Kidney glomerular epithelial cell (primary cell): Measurements from ENCODE around the gene ZNF444.
A peak's percentile ranks its signal among the peaks of the same experiment; 100 is the strongest.

ENCODE experiments used
- DNase-seq: peaks from one replicate; lab custom pipeline; 2025; lab: John Stamatoyannopoulos, UW

Gene ZNF444

DNA sequence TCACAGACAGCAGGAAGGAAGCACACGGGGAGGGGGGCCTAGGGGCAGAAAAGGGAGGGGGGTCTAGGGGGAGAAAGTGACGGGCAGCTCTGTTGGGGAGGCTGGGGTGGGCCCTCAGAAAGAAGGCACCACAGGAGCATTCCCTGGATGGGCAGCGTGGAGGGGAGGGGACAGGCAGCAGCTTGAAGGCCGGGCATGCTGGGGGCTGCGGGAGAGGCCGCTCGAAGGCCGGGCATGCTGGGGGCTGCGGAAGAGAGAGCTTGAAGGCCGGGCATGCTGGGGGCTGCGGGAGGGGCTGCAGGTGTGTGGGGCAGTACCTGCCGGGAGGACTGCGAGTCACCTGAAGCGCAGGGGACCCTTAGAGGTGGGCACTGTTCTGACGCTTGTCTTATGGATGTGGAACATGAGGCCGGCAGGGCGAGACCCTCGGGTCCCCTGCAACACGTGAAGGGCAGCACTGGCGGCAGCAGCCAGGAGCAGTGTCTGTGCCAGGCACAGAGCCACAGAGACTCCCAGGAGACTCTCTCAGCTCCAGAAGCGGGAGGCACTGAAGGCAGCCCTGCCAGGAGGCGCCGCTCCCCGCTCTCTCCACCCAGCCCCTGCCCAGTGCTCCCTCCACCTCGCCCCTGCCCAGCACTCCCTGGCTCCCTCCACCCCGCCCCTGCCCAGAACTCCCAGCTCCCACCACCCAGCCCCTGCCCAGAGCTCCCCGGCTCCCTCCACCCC, 33.3 kb upstream of the ZNF444 start:
- DNase-seq, result no peak

DNA sequence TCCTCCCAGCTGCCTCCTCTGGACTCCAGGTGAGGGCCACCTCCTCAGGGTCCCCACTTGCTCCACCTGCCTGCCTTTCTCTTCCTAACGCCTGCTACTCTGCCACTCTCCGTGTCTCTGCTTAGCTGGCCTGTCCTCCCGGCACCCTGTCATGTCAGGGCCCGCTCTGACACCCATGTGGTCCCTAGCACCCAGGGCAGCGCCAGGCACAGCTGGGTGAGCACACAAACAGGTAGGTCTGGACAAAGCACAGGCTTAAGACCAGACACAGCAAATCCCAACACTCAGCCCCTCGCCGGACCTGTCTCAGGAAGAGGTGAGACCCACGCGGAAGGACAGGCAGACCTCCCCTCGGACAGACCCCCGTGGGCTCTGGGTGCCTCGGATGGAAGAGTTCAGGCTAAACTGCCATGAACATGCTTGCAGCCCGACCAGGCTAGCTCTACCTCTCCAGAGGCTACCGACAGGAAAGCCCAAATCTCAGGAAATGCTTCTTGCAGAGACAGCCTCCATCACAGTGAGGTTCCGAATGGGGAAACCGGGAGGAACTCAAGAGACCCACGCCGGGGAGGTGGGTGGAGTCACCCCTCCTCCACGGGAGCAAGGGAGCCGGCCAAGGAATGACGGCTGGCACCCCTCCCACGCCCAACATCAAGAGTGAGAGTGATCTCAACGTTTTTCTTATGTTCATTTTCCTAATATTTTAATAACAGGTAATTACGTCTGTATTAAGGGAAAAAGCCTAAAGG, 32.5 kb upstream of the ZNF444 start:
- no peak for DNase-seq

DNA sequence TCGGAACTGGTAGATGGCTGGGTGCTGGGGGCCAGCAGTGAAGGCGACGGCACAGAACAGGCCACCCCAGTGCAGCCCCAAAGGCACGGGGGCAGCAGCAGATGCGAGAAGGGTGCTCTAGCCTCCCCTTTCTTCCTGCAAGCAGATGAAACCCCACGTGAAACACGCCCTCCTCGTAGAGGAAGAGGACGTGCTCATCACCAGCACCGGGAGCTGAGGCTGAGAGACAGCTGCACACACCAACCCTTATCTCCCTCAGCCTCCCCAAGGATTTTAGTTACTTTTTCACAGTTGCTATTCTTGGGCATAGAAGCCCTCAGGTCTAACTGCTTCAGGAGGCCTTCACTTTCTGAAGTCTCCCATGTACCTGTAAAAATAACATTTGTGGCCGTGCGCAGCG, 31.9 kb upstream of the ZNF444 start:
- DNase-seq, result no peak

DNA sequence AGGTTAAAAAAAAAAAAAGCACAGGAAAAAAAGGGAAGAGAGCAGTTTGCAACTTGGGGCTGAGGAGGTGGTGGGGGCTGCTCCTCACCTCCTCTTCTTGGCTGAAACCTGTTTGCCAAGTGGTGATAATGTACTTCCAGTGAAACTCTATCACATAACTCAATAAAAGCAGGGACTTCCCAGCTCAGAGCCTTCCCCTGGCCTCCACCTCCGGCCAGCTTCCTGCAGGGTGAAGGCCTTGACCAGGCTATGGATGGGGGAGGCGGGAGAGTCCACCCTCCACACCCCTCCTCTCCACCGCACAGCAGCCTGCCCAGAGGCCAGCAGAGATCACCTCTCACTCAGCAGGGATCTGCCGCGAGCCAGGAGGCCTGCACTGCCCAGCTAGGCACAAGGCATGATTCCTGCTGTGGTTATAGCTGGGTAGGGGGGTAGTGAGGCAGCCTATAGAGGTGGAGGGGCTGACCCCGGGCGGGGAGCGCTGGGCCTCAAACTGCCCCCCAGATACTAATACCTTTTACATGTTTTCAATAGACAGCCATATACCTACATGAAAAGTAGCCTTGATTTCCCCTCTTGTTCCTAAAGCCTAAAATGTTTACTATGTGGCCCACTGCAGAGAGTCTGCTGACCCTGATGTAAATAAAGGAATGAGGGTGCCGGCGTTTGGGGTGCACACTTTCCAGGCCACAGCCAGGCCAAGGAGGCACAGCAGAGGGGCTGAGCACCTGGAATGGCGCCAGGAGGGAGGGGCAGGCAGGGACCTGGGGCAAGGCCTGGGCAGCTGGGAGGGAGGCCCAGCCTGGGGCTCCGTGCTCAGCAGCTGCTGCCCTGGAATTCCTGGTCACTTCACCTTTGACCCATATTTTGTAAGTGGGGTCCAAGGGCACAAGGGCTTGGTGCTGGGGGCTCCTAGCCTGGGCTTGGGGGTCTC, 30.3 kb upstream of the ZNF444 start:
- no peak for DNase-seq

DNA sequence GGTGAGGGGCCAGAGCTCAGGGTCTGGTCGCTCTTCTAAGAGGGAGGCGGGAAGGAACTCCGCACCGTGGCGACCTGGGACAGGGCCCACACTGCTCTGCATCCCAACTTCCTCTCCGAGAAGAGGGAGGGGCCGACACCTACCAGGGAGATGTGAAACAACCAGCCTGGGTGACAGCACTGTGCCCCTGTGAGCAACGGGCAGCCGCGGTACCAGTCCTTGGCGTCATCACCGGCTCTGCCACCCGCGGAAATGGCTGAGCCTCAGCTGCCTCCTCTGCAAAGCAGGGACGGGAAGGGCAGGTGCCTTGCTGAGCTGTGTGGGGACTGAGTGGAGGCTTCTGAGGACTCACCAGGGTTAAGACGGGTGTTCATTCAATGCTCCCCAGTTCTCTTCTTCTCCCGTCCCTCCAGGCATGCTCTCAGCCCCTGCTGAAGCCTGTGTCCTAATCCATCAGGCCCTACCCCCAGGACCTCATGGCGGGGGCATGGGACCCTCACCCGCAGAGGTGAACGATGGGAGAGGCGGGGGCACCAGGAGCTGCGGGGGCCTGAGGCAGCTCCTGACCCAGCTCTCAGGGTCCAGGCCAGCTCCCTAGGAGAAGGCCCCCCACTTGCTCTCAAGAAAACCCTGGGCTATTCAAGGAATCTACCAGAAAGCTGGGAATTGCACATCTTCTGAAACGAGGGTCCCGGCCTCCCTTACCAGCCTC, 29.3 kb upstream of the ZNF444 start:
- peak; percentile 33 for DNase-seq

DNA sequence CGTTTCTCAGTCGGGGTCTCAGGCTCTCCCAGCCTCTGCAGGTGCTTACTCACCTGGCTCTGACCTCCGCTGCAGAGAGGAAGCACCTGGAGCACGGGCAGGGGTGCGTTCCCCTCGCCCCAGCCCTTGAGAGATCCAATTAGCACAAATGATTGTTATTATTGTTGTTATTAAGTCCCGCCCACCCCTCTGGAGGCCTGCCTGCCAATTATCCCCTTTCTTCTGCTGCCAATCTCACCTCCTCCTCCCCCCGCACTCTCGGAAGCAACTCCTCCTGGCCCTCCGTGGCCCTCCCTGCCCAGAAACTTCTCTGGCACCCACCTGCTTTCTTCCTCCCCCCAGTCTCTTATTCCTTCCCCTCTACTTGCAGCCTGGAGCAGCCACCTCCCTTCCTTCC, 28.8 kb upstream of the ZNF444 start:
- DNase-seq, result no peak

DNA sequence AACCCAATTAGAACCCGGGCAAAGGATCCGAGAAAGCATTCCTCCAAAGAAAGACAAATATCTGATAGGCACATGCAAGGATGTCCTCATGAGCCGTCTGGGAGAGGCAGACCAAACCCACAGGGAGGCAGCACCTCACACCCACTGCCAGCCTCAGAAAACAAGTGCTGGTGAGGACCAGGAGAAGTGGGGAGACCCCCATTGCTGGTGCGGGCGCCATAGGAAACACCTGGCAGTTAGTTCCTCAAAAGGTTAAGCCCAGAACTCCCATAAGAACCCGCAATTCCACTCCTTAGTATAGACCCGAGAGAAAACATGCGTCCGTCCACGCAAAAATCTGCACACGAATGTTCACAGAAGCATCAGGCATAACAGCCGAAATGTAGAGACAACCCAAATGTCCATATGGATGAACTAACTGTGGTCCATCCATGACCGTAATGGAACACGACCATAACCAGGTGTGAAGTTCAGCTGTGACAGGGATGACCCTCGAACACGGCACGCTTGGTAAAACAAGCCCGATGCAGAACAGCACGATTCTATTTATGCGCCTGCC, 27.9 kb upstream of the ZNF444 start:
- no peak for DNase-seq

DNA sequence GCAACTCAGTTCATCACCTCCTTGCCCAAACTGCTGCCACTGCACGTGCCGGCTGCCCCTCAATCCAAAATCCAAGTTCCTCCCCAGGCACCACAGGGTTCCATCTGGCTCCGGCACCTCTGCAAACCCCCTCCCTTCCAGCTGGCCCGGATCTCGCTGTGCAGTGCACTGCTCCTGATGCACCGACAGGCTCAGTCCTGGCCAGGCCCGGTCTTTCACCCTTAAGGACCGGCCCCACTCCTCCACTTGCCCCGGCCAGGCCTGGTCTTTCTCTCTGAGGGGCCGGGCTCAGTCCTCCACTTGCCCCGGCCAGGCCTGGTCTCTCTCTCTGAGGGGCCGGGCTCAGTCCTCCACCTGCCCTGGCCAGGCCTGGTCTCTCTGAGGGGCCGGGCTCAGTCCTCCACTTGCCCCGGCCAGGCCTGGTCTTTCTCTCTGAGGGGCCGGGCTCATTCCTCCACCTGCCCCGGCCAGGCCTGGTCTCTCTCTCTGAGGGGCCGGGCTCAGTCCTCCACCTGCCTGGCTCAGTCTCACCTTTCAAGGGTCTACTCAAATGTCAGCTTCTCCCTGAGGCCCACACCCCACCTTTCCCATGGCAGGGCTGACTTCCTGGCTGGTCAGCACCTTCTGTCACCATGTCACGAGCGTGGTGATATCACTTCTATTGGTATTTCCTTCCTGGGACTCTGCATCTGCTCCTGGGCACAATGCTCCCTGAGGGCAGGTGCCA, 26.9 kb upstream of the ZNF444 start:
- DNase-seq, result no peak

DNA sequence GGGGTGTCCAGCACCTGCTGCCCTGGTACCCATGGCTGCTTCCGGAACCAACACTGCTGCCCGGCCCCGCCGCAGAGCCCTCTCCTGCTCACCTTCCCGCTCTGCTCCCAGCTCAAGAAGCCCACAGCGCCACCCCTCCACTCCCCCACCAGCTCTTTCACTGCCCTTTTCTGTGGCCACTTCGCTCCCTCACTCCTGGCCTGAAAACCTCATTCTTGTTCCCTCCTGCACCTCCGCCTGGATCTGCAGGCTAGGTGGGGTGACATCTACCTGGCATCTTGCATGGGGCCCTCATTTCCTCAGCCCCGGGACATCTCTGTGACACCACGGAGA, 26.3 kb upstream of the ZNF444 start:
- DNase-seq, result no peak

DNA sequence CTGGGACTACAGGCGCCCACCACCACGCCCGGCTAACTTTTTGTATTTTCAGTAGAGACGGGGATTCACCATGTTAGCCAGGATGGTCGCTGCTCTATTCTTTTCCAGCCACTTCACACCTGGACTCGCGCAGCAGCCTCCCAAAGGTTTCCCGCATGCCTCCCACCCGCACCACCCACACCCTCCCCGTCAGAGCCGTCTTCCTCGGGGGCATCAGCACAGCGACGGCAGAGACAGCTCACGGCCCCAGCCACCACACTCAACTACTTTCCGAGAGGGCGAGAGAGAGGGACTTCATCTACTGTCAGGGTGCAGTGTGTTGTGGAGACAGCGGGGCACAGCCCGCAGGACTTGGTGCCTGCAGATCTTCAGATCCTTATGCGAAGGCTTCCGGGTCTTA, 25.6 kb upstream of the ZNF444 start:
- DNase-seq, result no peak

DNA sequence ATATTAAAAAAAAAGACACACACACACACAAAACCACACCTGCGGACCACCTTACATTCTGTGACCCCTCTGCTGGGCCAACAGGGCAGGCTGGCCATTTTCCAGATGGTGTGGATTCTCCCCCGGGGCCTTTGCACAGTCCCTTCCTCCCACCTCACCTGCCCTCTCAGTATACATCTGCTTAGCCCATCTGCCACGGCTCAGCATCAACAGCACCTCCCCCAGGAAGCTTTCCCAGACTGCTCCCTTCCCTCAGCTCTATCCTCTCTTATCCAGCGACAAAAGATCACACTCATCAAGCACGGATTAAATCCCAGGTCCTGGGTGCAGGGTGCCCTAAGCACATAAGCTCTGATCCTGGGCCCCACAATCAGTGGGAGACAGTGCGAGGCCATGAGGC, 24.5 kb upstream of the ZNF444 start:
- no peak for DNase-seq

DNA sequence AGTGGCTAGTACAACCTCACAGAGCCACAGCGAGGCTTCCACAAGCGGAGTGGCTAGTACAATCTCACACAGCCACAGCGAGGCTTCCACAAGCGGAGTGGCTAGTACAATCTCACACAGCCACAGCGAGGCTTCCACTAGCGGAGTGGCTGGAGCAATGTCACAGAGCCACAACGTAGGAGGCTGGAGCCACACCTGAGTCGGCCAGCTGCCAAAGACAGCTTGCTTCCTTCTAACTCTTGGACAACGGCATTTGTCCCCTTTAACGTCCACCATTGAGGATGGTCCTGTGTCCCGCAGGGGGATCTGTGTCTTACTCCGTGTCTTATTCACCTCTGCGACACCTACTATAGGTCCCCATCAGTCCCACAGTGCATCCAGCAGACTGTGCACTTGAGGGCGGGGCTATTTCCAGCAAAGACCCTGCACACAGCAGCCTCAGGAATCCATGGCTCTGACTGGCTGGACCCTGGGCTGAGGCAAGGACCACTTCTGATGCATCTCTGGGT, 23.7 kb upstream of the ZNF444 start:
- no peak for DNase-seq

DNA sequence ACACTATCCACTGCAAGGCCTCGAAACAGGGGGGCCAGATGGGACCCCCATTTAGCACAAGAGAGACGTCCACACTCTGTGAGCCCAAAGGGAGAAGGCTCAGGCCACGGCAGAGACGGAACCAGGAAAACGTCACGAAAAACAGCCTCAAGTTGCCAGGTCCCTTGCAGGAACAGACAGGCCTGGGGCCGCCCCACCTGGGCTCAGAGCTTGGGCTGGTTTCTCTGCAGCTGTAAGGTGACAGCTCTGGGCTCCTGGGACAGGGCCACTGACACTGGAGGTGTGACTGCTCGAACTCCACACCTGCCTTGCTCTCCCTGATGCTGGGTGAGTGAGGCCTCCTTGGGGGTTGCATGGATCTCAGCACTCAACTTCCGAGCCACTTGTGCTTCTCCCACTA, 23.2 kb upstream of the ZNF444 start:
- DNase-seq, result no peak

DNA sequence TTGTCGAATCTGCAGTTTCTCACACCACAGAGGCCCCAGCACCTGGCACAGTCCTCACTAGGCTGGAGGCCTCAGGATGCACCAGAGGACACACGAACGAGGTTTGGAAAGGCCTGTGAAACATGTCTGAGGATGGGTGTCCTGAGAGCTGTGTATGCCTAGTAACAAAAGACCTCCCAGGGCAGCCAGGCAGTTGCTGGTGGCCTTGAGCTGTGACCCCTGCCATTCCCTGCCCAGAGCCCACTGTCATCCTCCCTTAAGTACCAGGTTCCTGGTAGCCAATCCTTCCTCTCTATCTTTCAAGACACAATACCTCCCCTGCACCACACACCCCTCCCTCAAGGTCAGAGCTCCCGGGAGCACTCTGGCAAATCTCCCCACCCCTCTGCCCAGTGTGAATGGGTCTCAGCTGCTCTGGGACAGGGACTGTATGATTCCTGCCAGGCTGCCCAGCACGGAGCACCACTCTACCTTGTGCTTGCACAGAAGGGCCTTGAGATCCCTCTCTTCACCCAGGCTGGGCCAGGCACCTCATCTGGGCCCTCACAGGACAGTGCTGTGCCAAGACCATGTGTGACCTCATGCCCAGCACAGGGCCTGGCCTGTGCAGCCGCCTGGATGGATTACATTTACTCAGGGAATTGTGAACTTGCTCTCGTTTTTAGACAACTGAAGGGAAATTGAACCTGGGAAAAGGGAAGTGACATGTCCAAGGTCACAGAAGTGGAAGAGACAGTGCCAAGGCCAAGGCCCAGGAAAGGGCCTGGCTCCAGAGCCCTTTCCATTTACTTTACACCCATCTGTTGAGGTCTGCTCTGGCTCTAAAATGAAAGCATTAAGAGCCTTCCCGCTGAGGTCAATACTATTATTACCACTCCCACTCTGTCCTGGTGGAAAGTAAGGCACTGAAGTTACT, 22.2 kb upstream of the ZNF444 start:
- no peak for DNase-seq

DNA sequence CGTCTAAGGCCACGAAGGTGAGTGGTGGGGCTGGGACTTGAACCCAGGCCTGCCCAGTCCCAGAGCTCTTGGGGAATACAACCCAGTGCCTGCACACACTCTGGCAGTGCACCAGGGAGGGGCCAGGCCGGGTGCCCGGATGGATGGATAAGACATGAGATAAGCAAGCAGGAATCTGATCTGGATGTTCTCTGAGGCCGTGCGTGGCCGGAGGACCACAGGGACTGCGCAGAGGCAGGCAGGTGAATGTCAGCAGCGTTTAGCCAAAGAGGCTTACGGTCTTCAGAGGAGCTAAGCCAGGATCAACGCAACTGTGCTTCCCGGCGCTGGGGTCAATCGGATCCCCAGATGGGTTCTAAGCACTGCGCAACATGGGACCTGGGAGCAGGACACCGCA, 21.5 kb upstream of the ZNF444 start:
- peak; percentile 19 for DNase-seq

DNA sequence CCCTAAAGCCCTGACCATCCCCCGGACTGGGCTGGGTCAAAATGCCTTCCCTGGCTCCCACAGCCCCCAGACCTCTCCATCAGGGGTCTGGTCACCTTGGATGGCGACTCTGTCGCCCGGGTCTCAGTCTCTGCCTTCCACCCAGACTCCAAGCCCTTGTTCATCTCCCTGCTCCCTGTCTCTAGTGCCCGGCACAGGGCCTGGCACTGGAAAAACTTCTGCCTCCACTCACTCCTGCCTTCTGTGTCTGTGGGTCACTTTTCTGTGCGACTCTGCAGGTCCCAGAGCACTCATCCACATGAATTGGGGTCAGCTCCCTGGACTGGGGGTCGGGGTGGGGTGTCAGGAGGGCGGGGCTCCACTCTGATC, 21.1 kb upstream of the ZNF444 start:
- DNase-seq, result no peak

DNA sequence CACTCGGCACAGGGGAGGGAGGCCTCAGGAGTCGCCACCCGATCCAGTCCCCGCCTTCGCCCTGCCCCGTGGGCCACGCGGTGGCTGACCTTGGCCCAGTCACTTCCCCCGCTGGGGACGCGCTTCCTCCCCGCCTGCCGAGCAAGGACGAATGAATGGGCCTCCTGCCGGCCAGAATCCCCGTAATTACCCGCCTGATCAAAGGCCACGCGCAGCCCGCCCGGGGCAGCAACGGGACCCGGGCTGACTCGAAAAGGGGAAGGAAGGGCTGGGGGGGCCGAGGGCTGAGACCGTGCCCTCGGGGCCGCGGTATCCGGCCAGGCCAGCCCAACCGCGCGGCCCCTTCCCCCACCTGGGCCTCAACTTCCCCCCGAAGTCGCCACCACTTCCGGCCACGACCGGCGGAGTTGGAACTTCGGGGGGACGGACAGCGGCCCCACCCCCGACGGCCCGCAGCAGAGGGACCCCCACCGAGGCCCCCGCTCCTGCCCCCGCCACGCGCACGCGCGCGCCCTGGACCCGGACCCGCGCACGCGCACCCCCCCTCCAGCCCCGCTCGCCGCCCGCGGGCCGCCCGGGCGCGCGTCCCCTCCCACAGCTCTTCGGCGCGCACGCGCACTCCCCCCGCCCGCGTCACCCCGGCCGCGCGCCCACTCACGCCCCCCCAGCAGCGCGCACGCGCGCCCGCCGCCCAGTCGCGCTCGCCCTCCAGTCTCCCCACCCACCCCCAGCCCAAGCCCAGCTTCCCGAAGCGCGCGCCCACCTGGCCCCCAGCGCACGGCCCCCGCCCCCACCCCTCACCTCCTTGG, 20.5 kb upstream of the ZNF444 start:
- peak; percentile 62 for DNase-seq

DNA sequence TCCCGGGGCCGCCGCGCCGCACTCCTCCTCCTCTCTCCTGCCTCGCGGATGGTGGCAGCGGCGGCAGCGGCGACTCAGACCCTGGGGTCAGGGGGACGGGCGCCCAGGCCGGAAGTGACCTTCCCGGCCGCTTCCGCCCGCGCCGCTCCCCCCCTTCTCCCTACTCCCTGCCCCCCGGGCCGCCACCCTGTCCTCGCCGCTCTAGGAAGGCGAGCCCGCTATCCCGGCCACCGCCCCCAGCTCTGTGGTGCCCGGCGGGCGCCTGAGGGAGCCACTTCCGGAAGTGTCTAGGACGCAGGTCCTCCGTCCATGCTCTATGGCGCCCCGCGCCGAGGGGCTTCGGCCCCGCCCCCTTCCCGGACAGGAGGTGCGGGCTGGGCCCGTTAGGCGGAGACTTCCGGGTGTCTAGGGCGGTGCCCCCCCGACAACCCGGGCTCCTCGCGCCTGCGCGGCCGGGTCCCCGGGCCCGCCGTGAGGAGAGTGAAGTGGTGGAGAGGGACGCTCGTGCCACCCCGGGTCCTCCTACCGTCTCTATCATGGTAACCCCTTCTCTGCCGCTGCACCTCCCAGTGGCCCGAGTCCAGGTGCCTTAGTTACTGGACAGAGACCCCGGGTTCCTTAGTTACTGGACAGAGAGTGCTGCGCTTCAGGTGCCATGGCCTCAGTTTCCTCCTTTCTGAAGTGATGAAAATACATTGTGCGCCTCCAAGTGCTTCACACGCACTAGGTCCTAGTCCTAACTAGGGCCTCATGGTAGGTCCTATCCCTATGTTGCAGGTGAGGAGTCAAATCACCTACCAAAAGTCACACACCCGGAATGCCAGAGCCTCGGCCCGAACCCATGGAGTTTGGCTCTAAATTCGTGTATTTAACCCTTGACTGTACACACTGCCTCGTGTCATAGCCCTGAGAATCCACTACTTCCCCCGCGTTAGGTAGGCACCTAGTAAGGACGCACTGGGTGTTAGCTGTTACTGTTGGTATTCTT, 19.6 kb upstream of the ZNF444 start, which contains the start of gene ZNF787:
Gene ZNF787, minus strand, starts transcription at position 116 of the 988 bp plus-strand sequence. CDS start 18,078 bp downstream, outside the sequence.
- peak; percentile 81 for DNase-seq
